SJCRH30 (cell line): ENCODE data around the gene SCP2. TPM values are rescaled to one million over a fixed set of nuclear protein-coding genes. Genes with fewer than 3 reads are reported as not detected.
A peak's percentile ranks its signal among the peaks of the same experiment; 100 is the strongest.
"Not testable (repeated sequence)": the region's sequence is repeated elsewhere in the genome, so short reads cannot be mapped to it uniquely, and the experiment has no call there.

Experiments used
- DNase-seq, 2 experiments: peaks; one replicate each; pipeline ENCODE4 v3.0.0-alpha.2; 2015 to 2020
- H3K27ac ChIP-seq: fragments of 250-450 bp; sonication (Bioruptor Pico); 2 replicates; pipeline ENCODE4 v1.5.1; 2020; ENCODE audit warnings: mild to moderate bottlenecking, moderate library complexity
- H3K27me3 ChIP-seq: fragments of 250-450 bp; sonication (Bioruptor Pico); 2 replicates; pipeline ENCODE4 v1.5.1; 2020; ENCODE audit warnings: mild to moderate bottlenecking, moderate library complexity
- H3K36me3 ChIP-seq: fragments of 250-450 bp; sonication (Bioruptor Pico); 2 replicates; pipeline ENCODE4 v1.5.1; 2020; ENCODE audit warnings: mild to moderate bottlenecking, moderate library complexity
- H3K4me1 ChIP-seq: fragments of 250-450 bp; sonication (Bioruptor Pico); 2 replicates; pipeline ENCODE4 v1.5.1; 2020; ENCODE audit warnings: mild to moderate bottlenecking, moderate library complexity
- H3K4me3 ChIP-seq: fragments of 250-450 bp; sonication (Bioruptor Pico); 2 replicates; pipeline ENCODE4 v1.5.1; 2020; ENCODE audit warnings: mild to moderate bottlenecking, moderate library complexity
- H3K9me3 ChIP-seq: fragments of 250-450 bp; sonication (Bioruptor Pico); replicated peaks from 2 replicates; pipeline ENCODE4 v1.5.1; 2020; ENCODE audit warnings: mild to moderate bottlenecking, moderate library complexity
- total RNA-seq: library from RNA; depleted of rRNA; stranded (reverse); fragments of >200 nt; shearing (Covaris generic); gene quantifications from 2 replicates; pipeline ENCODE4 v1.2.3, GENCODE V29; 2014

SCP2 gene
- total RNA-seq, 1 experiment from 2014 or later: 118 TPM

DNA sequence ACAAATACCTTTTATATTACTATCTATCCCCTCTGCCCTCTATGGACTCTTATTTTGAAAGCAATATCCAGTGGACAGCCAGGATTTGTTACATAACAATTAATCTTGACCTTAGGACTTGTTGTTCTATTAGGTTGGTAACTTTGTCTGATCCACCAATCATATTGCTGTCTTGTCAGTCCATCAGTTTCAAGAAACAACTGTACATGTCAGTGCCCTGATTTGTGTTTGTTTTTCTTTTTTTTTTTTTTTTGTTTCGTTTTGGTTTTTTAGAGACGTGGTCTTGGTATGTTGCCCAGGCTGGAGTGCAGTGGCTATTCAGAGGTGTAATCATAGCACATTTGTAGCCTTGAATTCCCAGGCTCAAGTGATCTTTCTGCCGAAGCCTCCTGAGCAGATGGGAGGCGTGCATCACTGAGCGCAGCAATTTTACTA is 1.5 kb upstream of the SCP2 start:
- no peaks in the 10 kb centered on the region for H3K27me3 ChIP-seq
- H3K27ac ChIP-seq: no peak overlapping the region
- no peaks in the 10 kb centered on the region for H3K4me1 ChIP-seq
- no peaks in the 10 kb centered on the region for H3K36me3 ChIP-seq
- H3K4me3 ChIP-seq: no peak overlapping the region
- no peak for DNase-seq
- no peaks in the 10 kb centered on the region for H3K9me3 ChIP-seq

DNA sequence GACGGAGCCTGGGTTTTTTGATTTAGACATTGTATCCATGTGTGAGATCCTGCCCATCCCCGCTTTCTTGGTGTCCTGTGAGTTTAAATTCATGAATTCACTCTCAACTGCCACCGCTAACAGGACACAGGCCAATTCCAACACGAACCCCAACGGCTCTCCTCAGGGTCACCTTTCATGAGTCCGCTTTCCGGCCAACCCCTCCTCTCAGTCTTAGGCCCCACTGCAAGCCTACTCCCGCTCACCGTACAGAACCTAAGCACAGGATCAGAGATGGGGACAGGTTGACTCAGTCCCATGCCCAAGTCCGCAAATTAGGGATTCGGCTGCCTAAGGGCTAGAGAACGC is 238 bp upstream of the SCP2 start:
- H3K4me3 ChIP-seq: peak overlapping the region; percentile 84
- DNase-seq: no peak
- H3K4me1 ChIP-seq: no peaks in the 10 kb centered on the region
- no peaks in the 10 kb centered on the region for H3K36me3 ChIP-seq
- no peak overlapping the region for H3K27ac ChIP-seq
- no peaks in the 10 kb centered on the region for H3K9me3 ChIP-seq
- no peaks in the 10 kb centered on the region for H3K27me3 ChIP-seq

DNA sequence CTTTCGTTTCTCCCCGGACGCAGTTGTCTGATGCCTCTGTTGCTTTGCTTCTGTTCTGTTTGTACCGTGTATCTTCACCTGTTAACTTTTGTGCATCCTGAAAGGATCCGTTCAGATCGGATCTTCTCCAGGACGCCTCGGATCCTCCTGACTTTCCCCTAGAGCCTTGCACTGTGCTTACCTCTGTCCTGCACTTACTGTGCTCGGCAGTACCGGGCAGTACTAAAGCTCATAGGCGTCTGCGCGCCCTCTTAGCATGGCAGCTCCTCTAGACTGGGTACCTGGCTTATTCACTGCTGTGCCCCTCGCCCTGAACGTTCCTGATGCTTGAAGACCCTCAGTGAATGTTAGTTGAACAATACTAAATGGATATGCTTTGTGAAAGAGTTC is 934 bp downstream of the SCP2 start:
- Histone ChIP-seq H3K36me3 (no peaks in the 10 kb centered on the region), H3K4me1 (no peaks in the 10 kb centered on the region), H3K27ac (no peak overlapping the region), H3K27me3 (no peaks in the 10 kb centered on the region), H3K4me3 (peak overlapping the region; percentile 84), H3K9me3 (no peaks in the 10 kb centered on the region)
- DNase-seq: no peak

DNA sequence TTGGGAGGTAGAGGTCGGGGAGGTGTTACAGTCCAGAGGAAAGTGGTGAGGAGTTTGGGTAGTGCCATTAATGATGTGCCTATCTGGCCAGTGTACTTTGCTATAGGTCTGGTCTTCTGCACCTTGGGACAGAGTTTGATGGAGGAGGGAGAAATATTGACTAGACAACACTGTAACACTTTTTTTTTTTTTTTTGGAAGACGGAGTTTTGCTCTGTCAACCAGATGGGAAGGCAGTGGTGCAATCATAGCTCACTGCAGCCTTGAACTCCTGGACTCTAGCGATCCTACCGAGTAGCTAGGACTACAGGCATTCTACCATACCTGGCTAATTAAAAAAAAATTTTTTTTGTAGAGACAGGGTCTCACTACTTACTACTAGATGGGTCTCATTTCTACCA is 1.9 kb downstream of the SCP2 start:
- no peak for DNase-seq
- Histone ChIP-seq H3K4me3 (no peak overlapping the region), H3K4me1 (no peaks in the 10 kb centered on the region), H3K36me3 (no peaks in the 10 kb centered on the region), H3K27ac (no peak overlapping the region), H3K9me3 (no peaks in the 10 kb centered on the region), H3K27me3 (no peaks in the 10 kb centered on the region)

DNA sequence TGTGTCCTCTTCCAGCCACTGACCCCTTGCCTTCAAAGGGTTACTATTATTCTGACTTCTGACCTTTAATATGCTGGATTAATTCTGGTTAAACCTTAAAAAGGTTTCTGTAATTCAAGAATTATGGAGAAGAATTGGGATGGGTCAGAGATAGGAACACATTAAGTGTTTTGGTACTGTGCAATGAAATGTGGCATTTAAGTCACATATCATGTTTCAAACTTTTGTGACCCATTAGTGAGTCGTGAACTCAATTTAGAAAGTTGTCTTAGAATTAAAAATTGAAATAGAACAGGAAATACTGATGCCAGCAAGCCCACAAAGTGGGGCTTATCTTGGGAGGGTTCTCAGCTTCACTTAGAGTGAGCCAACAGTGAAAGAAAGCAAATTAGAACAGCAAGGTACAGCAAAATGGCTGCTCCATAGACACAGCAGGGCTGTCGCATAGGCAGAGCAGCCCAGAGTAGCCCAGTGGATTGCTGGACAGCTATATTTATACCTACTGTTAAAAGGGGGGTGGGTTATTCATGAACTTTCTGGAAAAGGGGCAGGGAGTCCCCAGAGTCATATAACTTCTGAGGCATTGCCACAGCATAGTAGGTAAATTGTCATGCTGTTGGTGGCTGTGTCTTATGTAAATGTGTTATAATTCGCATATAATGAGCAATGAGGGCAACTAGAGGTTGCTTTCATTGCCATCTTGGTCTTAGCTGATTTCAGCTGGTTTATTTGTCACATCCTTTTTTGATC is 10.5 kb downstream of the SCP2 start:
- DNase-seq: no peak
- Histone ChIP-seq H3K4me1 (no peaks in the 10 kb centered on the region), H3K27me3 (no peaks in the 10 kb centered on the region), H3K9me3 (no peaks in the 10 kb centered on the region), H3K36me3 (no peaks in the 10 kb centered on the region), H3K4me3 (no peak overlapping the region), H3K27ac (no peak overlapping the region)

DNA sequence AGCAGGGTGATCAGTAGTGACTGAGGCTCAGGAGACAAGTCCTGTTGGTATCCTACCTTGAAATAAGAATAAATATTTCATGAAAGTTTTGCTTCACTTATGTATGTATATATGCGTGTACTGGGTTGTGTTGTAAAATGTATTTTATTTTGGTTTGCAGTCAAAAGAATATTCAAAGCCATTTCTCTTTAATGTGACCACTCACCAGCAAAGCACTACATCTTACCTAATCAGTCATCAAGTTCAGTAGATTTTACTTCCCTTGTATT is 11.0 kb downstream of the SCP2 start:
- Histone ChIP-seq H3K27ac (no peak overlapping the region), H3K36me3 (no peaks in the 10 kb centered on the region), H3K27me3 (no peaks in the 10 kb centered on the region), H3K9me3 (no peaks in the 10 kb centered on the region), H3K4me1 (no peaks in the 10 kb centered on the region), H3K4me3 (no peak overlapping the region)
- DNase-seq: no peak

DNA sequence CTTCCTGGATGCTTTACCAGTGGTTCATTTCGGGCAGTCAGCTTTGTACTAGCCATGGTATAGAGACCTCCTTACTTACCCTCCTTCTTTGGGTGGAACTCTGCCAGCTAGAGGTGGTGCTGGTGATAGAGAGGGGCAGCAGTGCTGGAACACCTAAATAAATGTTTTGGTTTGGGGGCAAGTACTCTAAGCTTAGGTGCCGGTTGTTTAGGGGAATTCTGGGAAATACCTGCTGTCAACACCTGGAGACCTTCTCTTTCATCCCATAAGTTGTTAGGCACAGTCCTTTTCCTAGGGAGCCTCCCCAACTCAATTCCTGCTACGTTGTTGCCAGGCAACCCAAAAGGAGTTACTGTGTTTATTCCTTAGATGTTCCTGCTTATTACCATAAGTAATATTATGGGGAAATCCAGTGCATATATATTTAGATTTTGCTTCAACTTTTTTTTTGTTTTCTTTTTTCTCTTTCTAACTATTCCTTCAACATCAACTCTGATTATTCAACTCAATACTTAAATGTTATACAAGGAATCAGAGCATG is 16.9 kb downstream of the SCP2 start:
- H3K4me1 ChIP-seq: no peaks in the 10 kb centered on the region
- H3K36me3 ChIP-seq: no peaks in the 10 kb centered on the region
- no peak overlapping the region for H3K4me3 ChIP-seq
- no peak for DNase-seq
- H3K27ac ChIP-seq: no peak overlapping the region
- H3K9me3 ChIP-seq: no peaks in the 10 kb centered on the region
- no peaks in the 10 kb centered on the region for H3K27me3 ChIP-seq

DNA sequence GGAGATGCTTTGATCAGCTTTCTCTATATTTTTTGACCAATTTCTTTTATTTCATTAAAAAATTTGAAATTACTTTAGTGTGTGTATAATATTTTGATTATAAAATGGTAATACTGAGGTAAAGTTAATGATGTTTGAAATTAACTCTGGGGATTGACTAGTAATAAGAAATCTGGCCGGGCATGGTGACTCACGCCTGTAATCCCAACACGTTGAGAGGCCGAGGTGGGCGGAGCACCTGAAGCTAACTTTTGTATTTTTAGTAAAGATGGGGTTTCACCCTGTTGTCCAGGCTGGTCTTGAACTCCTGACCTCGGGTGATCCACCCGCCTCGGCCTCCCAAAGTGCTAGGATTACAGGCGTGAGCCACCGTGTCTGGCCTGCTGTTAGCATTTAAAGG is 17.5 kb downstream of the SCP2 start:
- Histone ChIP-seq H3K27me3 (no peaks in the 10 kb centered on the region), H3K4me3 (no peak overlapping the region), H3K27ac (no peak overlapping the region), H3K36me3 (no peaks in the 10 kb centered on the region), H3K4me1 (no peaks in the 10 kb centered on the region), H3K9me3 (no peaks in the 10 kb centered on the region)
- DNase-seq: no peak

DNA sequence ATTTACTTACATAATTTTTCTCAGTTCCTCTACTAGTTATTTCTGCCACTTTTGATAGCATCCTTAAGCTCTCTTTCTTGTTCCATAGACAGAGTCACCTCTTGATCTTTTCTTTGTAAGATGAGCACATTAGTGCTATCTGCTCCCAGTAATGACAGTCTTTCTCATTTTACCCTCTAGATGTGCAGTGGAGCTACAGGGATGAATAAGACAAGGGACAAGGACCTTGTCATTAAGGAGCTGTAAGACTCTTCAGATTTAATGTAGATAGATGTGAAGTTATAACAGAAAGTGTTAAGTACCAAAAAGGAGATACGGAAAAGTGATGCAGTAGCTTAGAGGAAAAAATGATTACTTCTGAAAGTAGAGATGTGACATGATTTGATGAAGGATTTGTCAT is 20.4 kb downstream of the SCP2 start:
- H3K27ac ChIP-seq: no peak overlapping the region
- H3K4me1 ChIP-seq: no peaks in the 10 kb centered on the region
- H3K9me3 ChIP-seq: no peaks in the 10 kb centered on the region
- no peak overlapping the region for H3K4me3 ChIP-seq
- H3K36me3 ChIP-seq: peaks cover 5% of the 10 kb centered on the region
- H3K27me3 ChIP-seq: no peaks in the 10 kb centered on the region
- DNase-seq: no peak

DNA sequence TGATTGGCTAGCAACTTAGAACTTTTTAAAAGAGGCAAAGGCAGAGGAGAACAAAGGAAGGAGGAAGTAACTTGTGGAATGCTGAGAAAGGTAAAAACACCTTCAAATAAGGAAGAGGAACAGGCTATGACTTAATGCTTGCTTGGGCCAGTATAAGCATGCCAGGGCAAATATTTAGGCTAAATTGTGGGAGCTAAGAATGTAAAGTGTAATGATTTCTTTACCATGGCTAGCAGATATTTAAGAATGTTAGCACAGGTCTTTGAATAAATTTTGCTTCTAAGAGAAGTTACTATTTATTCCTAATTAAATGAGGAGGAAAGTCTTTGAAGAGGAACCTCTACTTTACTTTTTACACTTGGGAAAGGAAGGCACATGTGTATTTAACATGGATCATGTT is 22.5 kb downstream of the SCP2 start:
- not testable (repeated sequence) for H3K36me3 ChIP-seq, H3K27ac ChIP-seq, H3K4me3 ChIP-seq, DNase-seq, H3K27me3 ChIP-seq, H3K4me1 ChIP-seq, H3K9me3 ChIP-seq

DNA sequence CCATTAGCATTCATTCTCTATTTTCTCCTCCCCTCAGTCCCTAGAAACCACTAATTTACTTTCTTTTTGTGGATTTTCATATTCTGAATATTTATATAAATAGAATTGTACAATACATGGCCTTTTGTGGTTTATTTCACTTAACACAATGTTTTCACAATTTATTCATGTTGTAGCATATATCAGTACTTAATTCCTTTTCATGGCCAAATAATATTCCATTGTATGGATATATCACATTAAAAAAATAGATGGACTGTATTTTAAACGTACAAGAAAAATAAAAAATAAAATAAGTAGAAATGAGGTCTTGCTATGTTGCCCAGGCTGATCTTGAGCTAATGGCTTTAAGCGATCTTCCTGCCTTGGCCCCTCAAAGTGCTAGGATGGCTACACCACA is 25.0 kb downstream of the SCP2 start:
- no peak overlapping the region for H3K27ac ChIP-seq

DNA sequence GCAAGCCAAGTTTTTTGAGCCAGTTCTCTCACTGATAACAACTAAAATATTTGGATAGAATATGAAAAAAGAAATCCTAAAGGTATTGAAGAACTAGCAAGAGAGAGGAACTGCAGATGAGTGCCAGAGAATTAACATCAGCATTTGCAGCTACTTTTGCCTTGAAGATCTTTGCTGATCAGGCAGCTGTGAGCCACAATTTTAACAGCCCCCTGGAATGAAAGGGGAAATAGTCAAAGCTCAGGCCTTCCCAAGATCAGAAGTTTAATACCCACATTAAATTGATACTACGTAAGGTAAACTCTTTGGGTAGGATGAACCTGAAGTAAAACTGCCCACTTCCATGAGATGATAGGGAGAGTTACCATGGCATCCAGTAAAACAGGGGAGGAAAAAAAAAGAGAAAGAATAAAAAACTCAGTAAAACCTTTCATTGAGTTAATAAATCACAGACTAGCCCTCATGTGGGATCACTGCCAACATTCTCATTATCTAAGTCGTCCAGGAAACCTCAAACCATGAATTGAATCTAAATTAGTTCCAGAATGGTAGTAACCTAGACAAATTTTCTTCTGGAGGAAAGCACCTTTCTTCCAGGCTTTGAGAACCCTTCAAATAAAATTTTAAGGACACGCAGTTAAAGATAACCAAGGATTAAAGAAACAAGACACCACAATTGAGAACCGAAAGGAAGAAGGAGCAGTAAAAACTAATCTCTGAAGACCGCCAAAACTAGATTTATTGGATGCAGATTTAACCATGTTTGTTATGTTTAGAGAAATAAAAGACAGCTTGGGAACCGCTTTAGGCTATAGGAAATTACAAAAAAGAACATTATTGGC is 28.3 kb downstream of the SCP2 start:
- peaks cover 10% of the 10 kb centered on the region for H3K4me1 ChIP-seq
- peaks cover 5% of the 10 kb centered on the region for H3K36me3 ChIP-seq
- H3K27me3 ChIP-seq: no peaks in the 10 kb centered on the region
- peak; percentile 57 to 86 for DNase-seq
- H3K27ac ChIP-seq: peak overlapping the region; percentile 68
- H3K4me3 ChIP-seq: peak overlapping the region; percentile 26
- H3K9me3 ChIP-seq: no peaks in the 10 kb centered on the region

More for the DNA sequence above, 25.0 kb downstream of the SCP2 start:
- Histone ChIP-seq H3K4me1 (peaks cover 10% of the 10 kb centered on the region), H3K27me3 (no peaks in the 10 kb centered on the region), H3K9me3 (no peaks in the 10 kb centered on the region), H3K4me3 (no peak overlapping the region), H3K36me3 (peaks cover 5% of the 10 kb centered on the region)
- no peak for DNase-seq

DNA sequence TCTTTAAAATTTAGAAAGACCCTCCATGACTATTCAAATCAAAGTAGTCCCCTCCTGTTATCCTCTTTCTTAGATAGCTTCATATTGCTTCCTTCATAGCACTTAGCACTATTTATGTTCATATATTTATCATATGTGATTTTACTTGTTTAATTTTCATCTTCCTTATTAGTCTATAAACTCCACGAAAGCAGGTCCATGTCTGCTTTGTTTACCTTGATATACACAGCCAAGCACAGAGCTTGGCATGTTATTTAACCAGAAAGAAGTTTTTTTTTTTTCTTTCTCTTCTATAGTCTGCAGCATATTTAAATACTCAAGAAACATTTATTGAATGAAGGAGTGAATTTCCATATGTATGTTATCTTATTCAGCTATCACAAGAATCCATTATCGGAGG is 36.0 kb downstream of the SCP2 start:
- DNase-seq: no peak
- H3K27ac ChIP-seq: no peak overlapping the region
- H3K4me1 ChIP-seq: no peaks in the 10 kb centered on the region; the same call in 1 of the 2 replicates
- H3K4me3 ChIP-seq: no peak overlapping the region
- no peaks in the 10 kb centered on the region for H3K9me3 ChIP-seq
- no peaks in the 10 kb centered on the region; the same call in 1 of the 2 replicates for H3K36me3 ChIP-seq
- H3K27me3 ChIP-seq: no peaks in the 10 kb centered on the region

DNA sequence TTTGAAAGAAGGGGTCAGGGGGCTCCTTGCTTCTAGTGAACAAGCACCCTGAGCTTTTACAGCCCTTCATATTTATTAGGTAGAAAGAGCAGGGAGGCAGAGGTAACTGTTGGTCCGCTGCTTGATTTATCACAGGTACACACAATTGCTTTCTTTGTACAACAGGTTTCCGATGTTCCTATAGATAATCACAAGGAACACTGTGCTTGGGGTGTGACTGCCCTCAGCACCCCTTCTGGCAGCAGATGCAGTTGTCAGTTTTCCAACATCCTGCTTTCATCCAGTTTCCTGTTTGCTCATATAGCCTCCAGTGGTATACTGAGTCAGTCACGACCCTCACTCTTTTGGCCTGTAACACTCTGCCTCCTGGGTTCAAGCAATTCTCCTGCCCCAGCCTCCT is 40.6 kb downstream of the SCP2 start:
- Histone ChIP-seq H3K9me3 (no peaks in the 10 kb centered on the region), H3K36me3 (no peaks in the 10 kb centered on the region; the same call in 1 of the 2 replicates), H3K27ac (no peak overlapping the region), H3K4me3 (no peak overlapping the region), H3K27me3 (no peaks in the 10 kb centered on the region), H3K4me1 (no peaks in the 10 kb centered on the region; the same call in 1 of the 2 replicates)
- DNase-seq: no peak

DNA sequence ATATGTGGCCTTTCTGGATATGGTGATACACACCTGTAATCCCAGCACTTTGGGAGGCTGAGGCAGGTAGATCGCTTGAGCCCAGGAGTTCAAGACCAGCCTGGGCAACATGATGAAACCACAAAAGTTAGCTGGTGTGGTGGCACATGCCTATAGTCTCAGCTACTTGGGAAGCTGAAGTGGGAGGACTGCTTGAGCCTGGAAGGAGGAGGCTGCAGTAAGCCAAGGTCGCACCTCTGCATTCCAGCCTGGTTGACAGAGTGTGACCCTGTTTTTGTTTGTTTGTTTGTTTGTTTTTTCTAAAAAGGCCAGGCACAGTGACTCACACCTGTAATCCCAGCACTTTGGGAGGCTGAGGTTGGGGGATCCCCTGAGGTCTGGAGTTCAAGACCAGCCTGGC is 42.2 kb downstream of the SCP2 start:
- H3K36me3 ChIP-seq, H3K9me3 ChIP-seq, H3K4me3 ChIP-seq, H3K27me3 ChIP-seq, DNase-seq, H3K4me1 ChIP-seq, H3K27ac ChIP-seq: not testable (repeated sequence)
